ENCODE results near the gene CWF19L2.

CWF19L2 gene

DNA sequence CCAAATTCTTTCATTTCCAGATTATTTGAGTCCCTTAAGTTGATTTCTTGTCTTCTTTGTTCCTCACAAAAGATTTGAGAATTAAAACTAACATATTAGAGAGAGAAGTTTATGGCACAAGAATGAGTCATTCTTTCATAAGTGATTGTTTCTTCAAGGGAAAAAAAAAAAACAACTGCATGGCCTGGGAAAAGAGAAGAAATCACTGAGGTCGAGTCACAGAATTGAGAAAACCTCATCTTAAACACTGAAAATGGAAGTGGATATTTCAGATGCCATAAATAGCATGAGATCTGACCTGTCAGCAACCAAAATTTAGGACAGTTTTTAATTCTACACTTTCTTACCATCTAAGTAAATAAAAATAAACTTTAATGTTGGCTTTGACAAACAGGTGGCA is 87.2 kb downstream of the CWF19L2 start:
- DNase-seq (ENCODE audit: low read depth), result no peak
- H3K4me3 ChIP-seq (ENCODE audit: low read length), result no peak overlapping the region
- TF ChIP-seq, protein P1, sequence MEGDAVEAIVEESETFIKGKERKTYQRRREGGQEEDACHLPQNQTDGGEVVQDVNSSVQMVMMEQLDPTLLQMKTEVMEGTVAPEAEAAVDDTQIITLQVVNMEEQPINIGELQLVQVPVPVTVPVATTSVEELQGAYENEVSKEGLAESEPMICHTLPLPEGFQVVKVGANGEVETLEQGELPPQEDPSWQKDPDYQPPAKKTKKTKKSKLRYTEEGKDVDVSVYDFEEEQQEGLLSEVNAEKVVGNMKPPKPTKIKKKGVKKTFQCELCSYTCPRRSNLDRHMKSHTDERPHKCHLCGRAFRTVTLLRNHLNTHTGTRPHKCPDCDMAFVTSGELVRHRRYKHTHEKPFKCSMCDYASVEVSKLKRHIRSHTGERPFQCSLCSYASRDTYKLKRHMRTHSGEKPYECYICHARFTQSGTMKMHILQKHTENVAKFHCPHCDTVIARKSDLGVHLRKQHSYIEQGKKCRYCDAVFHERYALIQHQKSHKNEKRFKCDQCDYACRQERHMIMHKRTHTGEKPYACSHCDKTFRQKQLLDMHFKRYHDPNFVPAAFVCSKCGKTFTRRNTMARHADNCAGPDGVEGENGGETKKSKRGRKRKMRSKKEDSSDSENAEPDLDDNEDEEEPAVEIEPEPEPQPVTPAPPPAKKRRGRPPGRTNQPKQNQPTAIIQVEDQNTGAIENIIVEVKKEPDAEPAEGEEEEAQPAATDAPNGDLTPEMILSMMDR (IDR thresholded peaks at IDR 0.05; ENCODE audit: insufficient read depth, low read depth, low read length, missing control alignments), result no peak

DNA sequence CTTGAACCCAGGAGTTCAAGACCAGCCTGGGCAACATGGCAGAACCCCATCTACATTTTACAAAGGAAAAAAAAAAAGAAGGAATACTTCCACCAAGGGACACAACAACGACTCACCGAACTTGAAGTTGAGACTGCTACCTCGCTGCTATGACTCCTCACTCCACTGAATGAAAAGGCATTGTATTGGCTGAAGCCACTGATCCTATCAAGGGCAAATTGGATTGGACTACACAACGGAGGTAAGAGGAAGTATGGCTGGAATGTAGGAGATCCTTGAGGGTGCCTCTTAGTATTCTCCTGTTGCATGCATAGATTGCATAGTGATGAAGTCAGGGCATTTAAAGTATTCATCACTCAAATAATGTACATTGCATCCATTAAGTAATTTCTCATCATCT is 97.9 kb downstream of the CWF19L2 start:
- no peak overlapping the region for H3K4me3 ChIP-seq (ENCODE audit: low read length)
- TF ChIP-seq, protein P1 (IDR thresholded peaks at IDR 0.05; ENCODE audit: insufficient read depth, low read depth, low read length, missing control alignments), result no peak
- no peak for DNase-seq (ENCODE audit: low read depth)

GRCh38 chr11:107357877-107358276 is 99.7 kb downstream of the CWF19L2 start:
- TF ChIP-seq, protein P1 (IDR thresholded peaks at IDR 0.05; ENCODE audit: insufficient read depth, low read depth, low read length, missing control alignments), result no peak
- H3K4me3 ChIP-seq (ENCODE audit: low read length), result no peak overlapping the region
- no peak for DNase-seq (ENCODE audit: low read depth)

DNA sequence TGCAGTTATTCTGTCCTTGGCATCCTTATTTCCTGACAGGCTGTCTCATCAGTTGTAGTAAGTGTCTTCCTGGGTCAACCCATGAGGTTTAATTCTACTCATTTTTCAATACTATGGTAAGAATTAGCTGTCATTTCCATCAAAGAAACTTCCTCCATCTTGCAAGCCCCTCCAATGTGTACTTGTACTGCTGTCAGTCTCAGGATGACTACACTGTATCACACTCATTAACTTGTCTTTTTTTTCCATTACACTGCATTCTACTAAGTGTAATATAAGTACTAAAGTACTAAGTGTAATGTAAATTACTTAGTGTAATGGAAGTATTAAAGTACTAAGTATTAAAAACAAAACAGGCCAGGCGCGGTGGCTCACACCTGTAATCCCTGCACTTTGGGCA is 102.8 kb downstream of the CWF19L2 start:
- DNase-seq (ENCODE audit: low read depth), result no peak
- TF ChIP-seq, protein P1 (IDR thresholded peaks at IDR 0.05; ENCODE audit: insufficient read depth, low read depth, low read length, missing control alignments), result no peak
- no peak overlapping the region for H3K4me3 ChIP-seq (ENCODE audit: low read length)

DNA sequence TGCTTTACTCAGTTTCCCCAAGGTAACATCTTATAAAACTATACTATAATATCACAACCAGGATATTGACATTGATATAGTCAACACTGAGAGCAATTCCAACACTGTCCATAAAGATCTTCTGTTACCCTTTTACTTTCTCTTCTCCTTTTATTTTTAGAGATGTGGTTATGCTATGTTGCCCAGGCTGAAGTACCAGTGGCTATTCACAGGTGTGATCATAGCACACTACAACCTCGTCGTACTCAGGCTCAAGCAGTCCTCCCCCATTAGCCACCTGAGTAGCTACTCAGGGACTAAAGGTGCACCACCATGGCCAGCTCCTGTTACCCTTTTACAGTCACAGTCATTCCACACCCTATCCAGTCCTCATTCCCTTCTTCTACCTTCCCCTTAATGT is 119.7 kb downstream of the CWF19L2 start:
- TF ChIP-seq, protein P1 (IDR thresholded peaks at IDR 0.05; ENCODE audit: insufficient read depth, low read depth, low read length, missing control alignments), result no peak
- DNase-seq (ENCODE audit: low read depth), result no peak

GRCh38 chr11:107331728-107332127 is 125.9 kb downstream of the CWF19L2 start:
- TF ChIP-seq, protein P1 (IDR thresholded peaks at IDR 0.05; ENCODE audit: insufficient read depth, low read depth, low read length, missing control alignments), result no peak
- no peak overlapping the region for H3K4me3 ChIP-seq (ENCODE audit: low read length)

More for the DNA sequence above, 119.7 kb downstream of the CWF19L2 start:
- no peak overlapping the region for H3K4me3 ChIP-seq (ENCODE audit: low read length)

GRCh38 chr11:107329164-107329563 is 128.5 kb downstream of the CWF19L2 start:
- DNase-seq (ENCODE audit: low read depth), result no peak
- TF ChIP-seq, protein P1 (IDR thresholded peaks at IDR 0.05; ENCODE audit: insufficient read depth, low read depth, low read length, missing control alignments), result no peak

More at GRCh38 chr11:107331728-107332127, 125.9 kb downstream of the CWF19L2 start:
- no peak for DNase-seq (ENCODE audit: low read depth)

More at GRCh38 chr11:107329164-107329563, 128.5 kb downstream of the CWF19L2 start:
- no peak overlapping the region for H3K4me3 ChIP-seq (ENCODE audit: low read length)

All from epithelial cell of esophagus (primary cell).